ENCODE measurements around the gene AFMID.
"Not testable (repeated sequence)": the region's sequence is repeated elsewhere in the genome, so short reads cannot be mapped to it uniquely, and the experiment has no call there.

AFMID gene

GRCh38 chr17:78233678-78234077 lies 46.5 kb downstream of the AFMID start:
- H3K36me3 ChIP-seq (ENCODE audit: control insufficient read depth, insufficient read depth, low read length) = no peaks in the 10 kb centered on the region
- peaks cover 26% of the 10 kb centered on the region for H3K27me3 ChIP-seq (ENCODE audit: control insufficient read depth, insufficient read depth, low read length)
- no peak overlapping the region for H3K9ac ChIP-seq (ENCODE audit: low read length)
- no peak overlapping the region for H3K4me3 ChIP-seq (ENCODE audit: low read length)
- H3K4me1 ChIP-seq (ENCODE audit: control insufficient read depth, insufficient read depth, low read length) = no peaks in the 10 kb centered on the region
- no peak overlapping the region for H3K27ac ChIP-seq (ENCODE audit: low read depth, low read length)

DNA sequence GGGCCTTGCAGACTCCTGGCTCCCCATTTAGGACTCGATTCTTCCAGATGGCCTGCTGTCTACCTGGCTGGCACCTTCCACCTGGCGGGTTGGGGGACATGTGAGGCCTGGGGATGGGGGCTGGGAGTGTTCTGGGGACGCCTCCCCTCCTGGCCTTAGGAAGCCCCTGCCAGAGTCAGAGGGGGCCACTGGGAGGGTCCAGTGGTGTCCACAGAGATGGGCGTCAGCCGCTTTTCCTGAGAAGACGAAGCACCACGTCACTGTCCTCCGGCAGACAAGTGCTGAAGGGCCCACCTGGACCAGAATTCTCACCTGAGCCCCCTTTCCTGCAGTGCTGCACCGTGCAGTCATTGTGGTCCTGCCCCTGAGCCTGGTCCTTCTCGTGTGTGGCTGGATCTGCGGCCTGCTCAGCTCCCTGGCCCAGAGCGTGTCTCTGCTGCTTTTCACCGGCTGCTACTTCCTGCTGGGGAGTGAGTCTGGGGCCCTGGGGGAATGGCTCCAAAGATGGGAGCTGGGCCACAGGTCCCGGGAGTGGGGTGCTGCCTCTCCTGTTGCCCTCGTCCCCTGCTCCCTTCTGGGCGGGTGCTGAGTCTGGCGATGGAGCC lies 47.2 kb downstream of the AFMID start:
- H3K27ac ChIP-seq (ENCODE audit: low read depth, low read length) = no peak overlapping the region
- peaks cover 26% of the 10 kb centered on the region for H3K27me3 ChIP-seq (ENCODE audit: control insufficient read depth, insufficient read depth, low read length)
- no peak overlapping the region for H3K9ac ChIP-seq (ENCODE audit: low read length)
- H3K36me3 ChIP-seq (ENCODE audit: control insufficient read depth, insufficient read depth, low read length) = no peaks in the 10 kb centered on the region
- no peaks in the 10 kb centered on the region for H3K4me1 ChIP-seq (ENCODE audit: control insufficient read depth, insufficient read depth, low read length)
- H3K4me3 ChIP-seq (ENCODE audit: low read length) = no peak overlapping the region

DNA sequence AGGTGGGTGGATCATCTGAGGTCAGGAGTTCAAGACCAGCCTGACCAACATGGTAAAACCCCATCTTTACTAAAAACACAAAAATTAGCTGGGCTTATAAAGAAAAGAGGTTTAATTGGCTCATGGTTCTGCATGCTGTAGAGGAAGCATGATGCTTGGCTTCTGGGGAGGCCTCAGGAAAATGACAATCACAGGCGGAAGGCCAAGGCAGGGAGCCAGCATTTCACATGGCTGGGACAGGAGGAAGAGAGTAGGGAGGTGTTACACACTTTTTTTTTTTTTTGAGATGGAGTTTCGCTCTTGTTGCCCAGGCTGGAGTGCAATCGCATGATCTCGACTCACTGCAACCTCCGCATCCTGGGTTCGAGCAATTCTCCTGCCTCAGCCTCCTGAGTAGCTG lies 47.9 kb downstream of the AFMID start:
- not testable (repeated sequence) for H3K4me1 ChIP-seq (ENCODE audit: control insufficient read depth, insufficient read depth, low read length); H3K27ac ChIP-seq (ENCODE audit: low read depth, low read length); H3K9ac ChIP-seq (ENCODE audit: low read length); H3K36me3 ChIP-seq (ENCODE audit: control insufficient read depth, insufficient read depth, low read length); H3K4me3 ChIP-seq (ENCODE audit: low read length)
- H3K27me3 ChIP-seq (ENCODE audit: control insufficient read depth, insufficient read depth, low read length) = peaks cover 26% of the 10 kb centered on the region

- Histone ChIP-seq H3K27ac (ENCODE audit: low read depth, low read length) (no peak overlapping the region), H3K27me3 (ENCODE audit: control insufficient read depth, insufficient read depth, low read length) (peaks cover 19% of the 10 kb centered on the region), H3K36me3 (ENCODE audit: control insufficient read depth, insufficient read depth, low read length) (no peaks in the 10 kb centered on the region), H3K4me1 (ENCODE audit: control insufficient read depth, insufficient read depth, low read length) (no peaks in the 10 kb centered on the region), H3K9ac (ENCODE audit: low read length) (no peak overlapping the region), H3K4me3 (ENCODE audit: low read length) (no peak overlapping the region)
These were observed 48.7 kb downstream of the AFMID start for GRCh38 chr17:78235885-78236284.

- no peaks in the 10 kb centered on the region for H3K4me1 ChIP-seq (ENCODE audit: control insufficient read depth, insufficient read depth, low read length)
- H3K36me3 ChIP-seq (ENCODE audit: control insufficient read depth, insufficient read depth, low read length) = no peaks in the 10 kb centered on the region
- H3K27ac ChIP-seq (ENCODE audit: low read depth, low read length) = no peak overlapping the region
- peaks cover 12% of the 10 kb centered on the region for H3K27me3 ChIP-seq (ENCODE audit: control insufficient read depth, insufficient read depth, low read length)
- no peak overlapping the region for H3K9ac ChIP-seq (ENCODE audit: low read length)
- no peak overlapping the region for H3K4me3 ChIP-seq (ENCODE audit: low read length)
These were observed 49.4 kb downstream of the AFMID start for GRCh38 chr17:78236362-78237127.

- Histone ChIP-seq H3K27ac (ENCODE audit: low read depth, low read length) (no peak overlapping the region), H3K36me3 (ENCODE audit: control insufficient read depth, insufficient read depth, low read length) (no peaks in the 10 kb centered on the region), H3K27me3 (ENCODE audit: control insufficient read depth, insufficient read depth, low read length) (peaks cover 5% of the 10 kb centered on the region), H3K9ac (ENCODE audit: low read length) (no peak overlapping the region), H3K4me3 (ENCODE audit: low read length) (no peak overlapping the region), H3K4me1 (ENCODE audit: control insufficient read depth, insufficient read depth, low read length) (no peaks in the 10 kb centered on the region)
These were observed 50.3 kb downstream of the AFMID start for GRCh38 chr17:78237401-78238012.

DNA sequence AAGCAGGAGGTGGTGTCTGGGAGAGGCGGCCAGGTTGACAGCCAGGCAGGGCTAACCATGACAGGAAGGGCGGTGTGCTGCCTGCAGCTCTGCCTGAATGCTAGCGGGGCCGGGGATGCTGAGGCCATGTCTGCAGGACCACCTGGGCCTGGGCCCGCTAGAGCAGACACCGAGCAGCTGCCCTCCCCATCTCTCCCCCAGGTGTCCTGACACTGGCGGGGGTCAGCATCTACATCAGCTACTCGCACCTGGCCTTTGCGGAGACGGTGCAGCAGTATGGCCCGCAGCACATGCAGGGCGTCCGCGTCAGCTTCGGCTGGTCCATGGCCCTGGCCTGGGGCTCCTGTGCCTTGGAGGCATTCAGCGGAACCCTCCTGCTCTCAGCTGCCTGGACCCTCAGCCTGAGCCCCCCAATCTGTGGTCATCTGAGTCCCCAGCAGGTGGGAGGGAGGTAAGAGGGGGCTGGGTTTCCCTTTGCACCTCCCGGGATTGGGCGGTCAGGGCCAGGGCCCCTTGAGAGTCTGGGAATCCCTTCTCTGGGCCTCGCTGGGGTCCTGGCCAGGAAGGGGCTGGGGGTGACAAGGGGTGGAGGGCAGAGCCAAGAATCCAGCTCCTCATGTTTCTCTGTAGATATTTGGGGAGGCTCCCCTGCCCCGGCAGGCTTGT lies 51.8 kb downstream of the AFMID start:
- no peak overlapping the region for H3K9ac ChIP-seq (ENCODE audit: low read length)
- no peak overlapping the region for H3K4me3 ChIP-seq (ENCODE audit: low read length)
- H3K27ac ChIP-seq (ENCODE audit: low read depth, low read length) = no peak overlapping the region
- no peaks in the 10 kb centered on the region for H3K36me3 ChIP-seq (ENCODE audit: control insufficient read depth, insufficient read depth, low read length)
- H3K4me1 ChIP-seq (ENCODE audit: control insufficient read depth, insufficient read depth, low read length) = no peaks in the 10 kb centered on the region
- no peaks in the 10 kb centered on the region for H3K27me3 ChIP-seq (ENCODE audit: control insufficient read depth, insufficient read depth, low read length)

DNA sequence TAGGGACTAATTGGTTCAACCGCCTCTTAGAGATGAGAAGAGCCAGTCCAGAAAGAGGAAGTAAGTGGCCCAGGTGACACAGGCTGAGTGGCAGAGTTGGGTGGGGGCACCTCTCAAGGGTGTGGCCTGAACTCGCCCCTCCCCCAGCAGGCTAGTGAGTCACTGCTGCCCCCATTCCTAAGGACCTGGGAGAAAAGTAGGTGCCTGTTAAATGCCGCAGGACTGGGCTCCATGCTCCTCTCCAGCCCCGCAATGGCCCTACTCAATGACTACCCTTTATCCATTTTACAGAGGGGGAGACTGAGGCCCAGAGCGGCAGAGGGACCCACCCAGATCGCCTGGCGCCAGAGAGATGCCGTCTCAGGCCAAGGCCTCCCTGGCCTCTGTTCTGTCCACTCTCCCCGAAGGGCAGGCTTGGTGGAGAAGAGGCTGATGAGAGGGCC lies 52.3 kb downstream of the AFMID start:
- Histone ChIP-seq H3K9ac (ENCODE audit: low read length) (no peak overlapping the region), H3K4me1 (ENCODE audit: control insufficient read depth, insufficient read depth, low read length) (no peaks in the 10 kb centered on the region)

GRCh38 chr17:78240012-78240655 lies 53.0 kb downstream of the AFMID start:
- Histone ChIP-seq H3K27ac (ENCODE audit: low read depth, low read length) (no peak overlapping the region), H3K4me3 (ENCODE audit: low read length) (no peak overlapping the region), H3K9ac (ENCODE audit: low read length) (no peak overlapping the region), H3K4me1 (ENCODE audit: control insufficient read depth, insufficient read depth, low read length) (no peaks in the 10 kb centered on the region), H3K27me3 (ENCODE audit: control insufficient read depth, insufficient read depth, low read length) (no peaks in the 10 kb centered on the region), H3K36me3 (ENCODE audit: control insufficient read depth, insufficient read depth, low read length) (no peaks in the 10 kb centered on the region)

More for the DNA sequence above, 52.3 kb downstream of the AFMID start:
- no peak overlapping the region for H3K4me3 ChIP-seq (ENCODE audit: low read length)
- no peak overlapping the region for H3K27ac ChIP-seq (ENCODE audit: low read depth, low read length)
- no peaks in the 10 kb centered on the region for H3K36me3 ChIP-seq (ENCODE audit: control insufficient read depth, insufficient read depth, low read length)
- H3K27me3 ChIP-seq (ENCODE audit: control insufficient read depth, insufficient read depth, low read length) = no peaks in the 10 kb centered on the region

DNA sequence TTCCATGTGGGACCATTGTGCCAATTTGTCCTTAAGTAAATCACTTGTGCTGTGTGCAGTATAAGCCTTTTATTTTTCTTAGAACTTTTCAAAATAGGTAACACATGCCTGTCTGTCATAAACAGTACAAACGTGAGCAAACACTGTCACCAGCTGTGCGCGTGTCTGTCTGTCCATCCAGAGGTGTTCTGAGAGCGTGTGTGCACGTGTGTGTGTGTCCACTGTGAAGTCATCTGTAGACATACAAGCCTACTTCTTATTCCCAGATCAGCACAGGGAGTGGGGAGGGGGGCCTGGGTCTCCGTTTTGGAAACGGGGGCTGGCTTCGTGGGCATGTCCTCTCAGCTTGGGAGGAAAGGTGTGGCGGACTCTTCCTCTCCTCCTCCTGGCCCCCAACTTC lies 53.7 kb downstream of the AFMID start:
- no peaks in the 10 kb centered on the region for H3K27me3 ChIP-seq (ENCODE audit: control insufficient read depth, insufficient read depth, low read length)
- H3K4me1 ChIP-seq (ENCODE audit: control insufficient read depth, insufficient read depth, low read length) = no peaks in the 10 kb centered on the region
- H3K36me3 ChIP-seq (ENCODE audit: control insufficient read depth, insufficient read depth, low read length) = no peaks in the 10 kb centered on the region
- no peak overlapping the region for H3K27ac ChIP-seq (ENCODE audit: low read depth, low read length)
- no peak overlapping the region for H3K4me3 ChIP-seq (ENCODE audit: low read length)
- no peak overlapping the region for H3K9ac ChIP-seq (ENCODE audit: low read length)

GRCh38 chr17:78241277-78242023 lies 54.3 kb downstream of the AFMID start:
- Histone ChIP-seq H3K27me3 (ENCODE audit: control insufficient read depth, insufficient read depth, low read length) (no peaks in the 10 kb centered on the region), H3K9ac (ENCODE audit: low read length) (no peak overlapping the region), H3K36me3 (ENCODE audit: control insufficient read depth, insufficient read depth, low read length) (no peaks in the 10 kb centered on the region), H3K4me3 (ENCODE audit: low read length) (no peak overlapping the region), H3K27ac (ENCODE audit: low read depth, low read length) (no peak overlapping the region), H3K4me1 (ENCODE audit: control insufficient read depth, insufficient read depth, low read length) (no peaks in the 10 kb centered on the region)

Data from rectal smooth muscle tissue (tissue), 1 donor.